ENCODE measurements around the gene IPCEF1.

Gene IPCEF1

DNA sequence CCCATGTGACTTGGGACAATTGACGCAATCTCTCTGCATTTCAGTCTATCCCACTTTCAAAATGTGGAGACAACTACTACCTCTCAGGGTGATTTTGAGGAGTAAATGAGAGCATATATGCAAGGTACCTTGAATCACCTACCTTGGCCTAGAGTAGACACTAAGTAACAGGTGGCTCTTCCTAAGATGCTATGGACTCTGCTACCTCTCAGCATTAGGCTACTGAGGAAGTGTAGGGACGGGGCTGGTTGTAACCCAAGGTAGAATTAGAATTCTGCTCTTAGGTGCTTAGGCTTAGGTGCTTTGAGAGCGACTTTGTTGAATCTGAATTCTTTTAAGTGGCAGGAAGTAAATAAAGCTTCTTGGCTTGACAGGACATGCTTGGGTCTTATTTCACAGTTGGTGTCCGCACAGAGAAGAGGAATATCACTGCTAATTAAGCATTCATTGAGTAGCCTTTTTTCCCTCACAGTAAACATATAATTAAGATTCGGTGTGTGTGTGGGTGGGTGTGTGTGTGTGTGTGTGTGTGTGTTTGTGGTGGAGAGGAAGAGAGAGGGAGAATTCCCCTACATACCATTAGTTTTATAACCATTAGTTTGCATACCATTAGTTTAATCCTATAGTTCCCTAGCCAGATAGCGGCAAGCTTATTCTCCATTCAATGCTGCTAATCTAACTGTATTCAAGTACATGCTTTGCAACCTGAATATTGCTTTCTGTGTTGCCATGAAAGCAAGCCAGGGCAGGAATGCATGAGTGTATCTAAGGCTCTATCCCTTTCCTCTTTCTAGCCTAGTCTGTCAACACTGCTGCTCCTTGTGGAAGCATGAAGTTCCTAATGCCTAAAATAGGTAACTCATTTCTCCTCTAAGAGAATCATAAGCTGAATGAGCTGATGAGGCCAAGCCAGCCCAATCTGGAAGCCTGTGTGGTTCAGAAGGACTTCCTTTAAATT is 112.5 kb downstream of the IPCEF1 start:
- DNase-seq = no peak

DNA sequence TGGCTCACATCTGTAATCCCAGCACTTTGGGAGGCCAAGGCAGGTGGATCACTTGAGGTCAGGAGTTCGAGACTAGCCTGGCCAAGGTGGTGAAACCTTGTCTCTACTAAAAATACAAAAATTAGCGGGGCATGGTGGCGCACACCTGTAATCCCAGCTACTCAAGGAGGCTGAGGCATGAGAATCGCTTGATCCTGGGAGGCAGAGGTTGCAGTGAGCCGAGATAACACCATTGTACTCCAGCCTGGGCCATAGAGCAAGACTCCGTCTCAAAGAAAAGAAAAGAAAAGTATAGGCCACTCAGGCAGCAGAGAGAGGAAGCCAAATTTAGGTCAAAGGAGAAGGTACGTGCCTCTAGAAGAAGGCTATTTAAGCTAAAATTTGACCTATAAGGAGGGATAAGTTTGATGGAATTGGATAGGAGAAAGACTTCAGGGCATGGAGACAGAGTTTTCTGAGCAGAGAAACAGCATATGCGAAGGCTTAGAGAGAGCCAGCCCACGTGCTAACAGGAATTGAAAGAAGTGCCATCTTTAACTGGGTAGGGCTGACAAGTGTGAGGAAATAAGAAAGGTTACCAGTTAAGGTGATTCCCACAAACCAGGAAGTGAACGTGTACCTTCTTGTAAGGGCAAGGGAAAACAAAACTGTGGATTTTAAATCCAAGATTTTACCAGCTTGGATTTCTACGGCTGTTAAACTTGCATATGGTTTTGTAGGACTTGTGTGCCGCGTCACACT is 113.8 kb downstream of the IPCEF1 start:
- no peak for DNase-seq

DNA sequence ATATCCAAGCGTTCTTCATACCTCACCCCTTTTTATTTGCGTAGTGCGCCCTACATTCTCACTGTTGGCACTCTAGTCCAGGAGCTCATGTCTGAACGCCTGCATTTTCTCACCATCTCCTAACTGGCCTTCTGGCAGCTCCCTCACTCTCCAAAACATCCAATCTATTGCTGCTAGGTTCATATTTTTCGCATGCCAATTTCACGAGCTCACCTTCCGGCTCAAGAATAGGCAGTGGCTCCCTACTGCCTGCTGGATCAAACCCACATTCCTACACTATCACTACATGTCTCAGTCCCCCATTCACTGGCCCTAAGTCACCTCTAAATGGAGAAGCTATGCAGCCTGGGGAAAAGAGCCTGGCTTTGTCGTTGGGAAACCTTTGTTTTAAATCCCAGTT is 115.0 kb downstream of the IPCEF1 start:
- peak in 1 of 3 donors; percentile 20 for DNase-seq

DNA sequence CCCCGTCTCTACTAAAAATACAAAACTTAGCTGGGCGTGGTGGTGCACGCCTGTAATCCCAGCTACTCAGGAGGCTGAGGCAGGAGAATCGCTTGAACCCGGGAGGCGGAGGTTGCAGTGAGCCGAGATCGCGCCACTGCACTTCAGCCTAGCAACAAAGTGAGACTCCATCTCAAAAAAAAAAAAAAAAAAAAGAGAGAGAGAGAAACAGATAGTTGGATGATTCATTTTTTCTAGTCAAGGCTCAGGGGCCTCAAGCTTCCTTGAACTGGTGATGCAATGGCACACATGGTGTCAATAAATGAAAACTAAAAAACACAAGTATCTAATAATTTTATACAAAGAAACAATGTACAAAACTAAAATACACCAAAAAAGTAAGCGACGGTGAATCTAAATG is 115.5 kb downstream of the IPCEF1 start:
- DNase-seq = peak; percentile 37 to 71 (median 54)

DNA sequence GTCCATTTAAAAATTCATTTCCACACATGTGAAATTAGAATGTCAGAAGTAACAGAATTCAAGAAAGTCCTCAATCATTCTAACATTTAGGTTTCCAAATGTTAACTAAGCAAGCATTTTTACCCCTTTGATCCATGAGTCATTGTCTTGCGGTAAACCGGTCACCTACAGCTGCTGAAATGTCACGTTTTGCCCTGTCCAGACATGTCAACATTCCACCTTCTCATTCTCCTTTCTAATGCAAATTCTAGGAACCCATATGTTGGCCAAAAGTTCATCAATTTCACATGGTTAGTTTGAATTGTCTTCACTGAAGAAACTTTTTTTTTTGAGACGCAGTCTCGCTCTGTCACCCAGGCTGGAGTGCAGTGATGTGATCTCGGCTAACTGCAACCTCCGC is 117.2 kb downstream of the IPCEF1 start:
- peak in 2 of 3 donors; percentile 17 to 38 for DNase-seq

DNA sequence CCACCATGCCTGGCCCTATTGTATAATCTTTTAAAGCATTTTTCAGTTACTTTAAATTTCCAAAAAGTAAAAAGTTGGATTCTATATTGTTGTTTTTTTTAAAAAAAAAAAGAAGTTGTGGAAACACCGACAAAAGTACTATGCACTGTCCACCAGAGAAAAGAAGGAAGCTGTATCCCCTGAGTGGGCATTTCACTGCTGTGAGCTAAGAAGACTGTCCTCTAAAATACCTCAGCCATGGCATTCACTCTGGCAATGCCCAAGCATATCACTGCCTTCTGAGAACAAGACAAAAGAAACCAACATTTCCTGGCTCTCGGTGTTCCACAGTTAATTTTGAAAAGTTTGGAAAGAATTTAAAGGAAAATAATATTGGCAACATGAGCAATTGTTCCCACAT is 117.8 kb downstream of the IPCEF1 start:
- DNase-seq = peak; percentile 44 to 60 (median 57)

DNA sequence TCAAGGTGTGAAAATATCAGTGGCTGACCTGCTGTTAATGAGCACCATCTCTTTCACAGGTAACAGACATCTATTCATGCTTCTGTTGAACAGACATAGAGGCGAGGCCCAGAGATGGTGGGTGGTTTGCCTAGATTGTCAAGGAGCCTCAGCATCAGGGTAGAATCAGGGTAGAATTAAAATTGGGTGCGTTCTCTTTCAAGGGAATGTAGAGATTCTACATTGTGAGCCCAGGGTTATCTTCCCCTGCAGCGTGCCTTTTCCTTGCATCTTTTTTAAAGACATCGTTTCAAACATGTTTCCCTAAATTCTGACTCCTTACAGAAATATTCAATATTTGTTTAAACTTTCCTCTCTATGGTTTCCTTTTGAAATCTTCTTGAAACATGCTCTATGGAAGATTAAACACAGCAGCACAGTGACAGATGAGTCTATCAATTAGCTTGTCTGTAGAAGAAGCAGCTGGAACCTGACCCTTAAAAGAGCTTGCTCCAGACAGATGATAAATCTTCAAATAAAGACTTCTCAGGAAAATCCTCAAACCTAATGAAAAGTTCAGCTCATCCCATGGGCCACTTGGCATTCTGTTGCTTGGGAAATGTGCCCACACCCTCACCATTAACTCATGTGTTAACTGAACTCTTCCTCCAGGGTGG is 119.8 kb downstream of the IPCEF1 start:
- no peak for DNase-seq

DNA sequence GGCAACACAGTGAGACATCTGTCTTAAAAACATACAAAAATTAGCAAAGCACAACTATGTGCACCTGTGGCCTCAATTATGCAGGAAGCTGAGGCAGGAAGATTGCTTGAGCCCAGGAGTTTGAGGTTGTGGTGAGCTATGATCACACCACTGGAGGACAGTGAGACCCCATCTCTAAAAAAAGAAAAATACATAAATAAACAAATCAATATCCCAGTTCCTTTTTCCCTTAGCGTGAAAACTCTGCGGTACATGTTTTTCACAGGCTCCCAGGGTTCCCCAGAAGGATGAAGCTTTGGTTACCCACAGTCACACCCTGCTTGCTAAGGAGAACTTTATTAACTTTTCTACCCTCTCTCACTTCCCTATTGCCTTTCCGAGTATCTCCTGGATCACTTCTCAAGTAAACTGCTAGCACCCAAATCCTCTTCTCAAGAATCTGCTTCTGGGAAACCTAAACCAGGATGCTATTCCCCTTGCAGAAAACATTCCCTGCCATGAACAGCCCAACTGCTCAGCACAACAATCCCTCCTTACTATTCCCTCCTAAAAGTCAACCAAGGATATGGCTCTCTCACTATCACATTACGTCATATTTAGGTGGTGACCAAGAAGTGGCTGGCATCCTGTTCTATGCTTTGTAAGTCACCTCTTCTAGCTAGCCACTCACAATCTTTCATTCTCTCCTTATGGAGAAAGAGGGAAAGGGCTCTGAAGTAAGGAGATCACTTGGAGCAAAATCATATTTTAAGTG is 122.4 kb downstream of the IPCEF1 start:
- DNase-seq = peak; percentile 38 to 58 (median 53)

DNA sequence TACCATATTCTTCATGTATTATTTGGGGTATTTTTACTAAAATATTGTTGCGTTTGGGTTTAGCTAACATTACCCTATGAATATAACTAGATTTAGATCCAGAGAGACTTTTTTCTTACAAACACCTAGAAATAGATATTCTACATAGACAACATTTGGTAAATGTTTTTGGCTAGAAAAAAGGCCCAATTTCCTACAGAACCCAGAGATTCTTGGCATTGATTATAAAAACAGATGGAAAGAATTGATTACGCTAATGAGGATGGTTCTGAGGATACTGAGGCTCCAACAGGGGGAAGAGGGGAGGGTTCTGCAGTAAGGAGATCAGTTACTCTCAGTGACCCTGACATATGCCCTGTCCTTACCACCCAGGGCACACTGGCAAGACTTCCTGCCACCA is 123.2 kb downstream of the IPCEF1 start:
- DNase-seq = no peak

DNA sequence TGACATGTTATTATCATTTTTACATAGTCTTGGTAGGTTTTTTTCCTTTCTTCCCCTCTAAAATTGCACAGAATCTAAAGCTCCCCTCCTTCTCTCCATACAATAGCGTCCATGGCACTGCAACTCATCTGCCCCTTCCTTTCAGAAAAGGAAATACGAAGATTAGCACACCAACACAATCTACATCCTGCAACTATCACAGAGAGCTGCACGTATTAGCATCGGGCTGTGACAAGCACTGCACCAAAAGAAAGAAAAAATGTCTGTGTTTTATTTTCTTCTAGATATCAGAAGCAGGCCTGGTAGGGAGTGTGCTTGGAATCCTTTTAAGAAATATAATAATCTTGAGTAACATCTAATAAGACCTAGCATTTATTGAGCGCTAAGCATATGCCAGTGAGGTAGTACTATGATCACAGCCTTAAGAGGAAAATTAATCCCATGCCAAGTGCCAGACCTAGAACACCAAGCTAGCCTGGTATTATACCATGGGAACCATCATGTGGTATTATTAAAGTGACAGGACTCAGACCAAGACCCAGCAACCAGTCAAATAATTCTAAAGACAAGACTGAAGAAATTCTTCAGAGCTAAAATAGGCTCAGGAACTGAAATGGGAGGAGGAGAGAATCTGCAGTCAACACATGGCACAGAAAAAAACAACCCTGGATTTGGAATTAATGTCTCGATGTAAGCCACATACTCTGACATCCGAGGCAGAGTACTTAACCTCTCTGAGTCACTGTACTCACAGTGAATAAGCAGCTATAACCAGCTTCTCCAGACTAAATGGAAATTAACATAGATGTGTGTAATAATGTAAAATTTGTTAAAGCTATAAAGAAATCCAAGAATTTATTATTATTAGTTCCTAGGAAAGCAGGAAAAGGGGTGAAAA is 124.3 kb downstream of the IPCEF1 start:
- DNase-seq = peak in 2 of 3 donors; percentile 31 to 45

DNA sequence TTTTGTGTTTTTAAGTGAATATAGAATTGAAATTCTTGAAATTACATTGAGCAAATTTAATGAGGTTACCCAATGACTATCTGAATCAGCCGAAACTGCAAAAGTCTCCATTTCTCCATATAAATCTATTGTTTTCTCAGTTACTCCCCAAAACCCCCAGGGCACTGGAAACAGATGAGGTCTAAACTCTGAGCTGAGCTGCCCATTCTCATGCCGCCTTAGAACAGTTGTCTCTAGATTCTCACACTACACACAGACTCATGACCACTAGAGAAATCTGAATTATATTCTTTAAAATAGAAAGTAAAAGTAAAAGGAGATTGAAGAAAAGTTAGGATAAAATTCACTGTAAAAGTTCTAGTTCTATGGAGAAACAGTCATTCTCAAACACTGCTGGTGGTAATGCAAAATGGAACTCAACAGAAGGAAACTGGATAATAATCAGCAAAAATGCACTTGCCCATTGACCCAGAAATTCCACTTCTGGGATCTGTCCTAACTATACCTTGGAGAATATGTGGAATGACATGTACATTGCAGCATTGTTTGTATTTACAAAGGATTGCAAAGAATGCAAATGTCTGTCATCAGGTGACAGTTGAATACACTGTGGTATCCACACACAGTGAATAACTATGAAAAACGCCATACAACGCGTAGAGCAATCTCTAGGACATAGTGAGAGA is 125.5 kb downstream of the IPCEF1 start:
- DNase-seq = peak in 1 of 3 donors; percentile 19

DNA sequence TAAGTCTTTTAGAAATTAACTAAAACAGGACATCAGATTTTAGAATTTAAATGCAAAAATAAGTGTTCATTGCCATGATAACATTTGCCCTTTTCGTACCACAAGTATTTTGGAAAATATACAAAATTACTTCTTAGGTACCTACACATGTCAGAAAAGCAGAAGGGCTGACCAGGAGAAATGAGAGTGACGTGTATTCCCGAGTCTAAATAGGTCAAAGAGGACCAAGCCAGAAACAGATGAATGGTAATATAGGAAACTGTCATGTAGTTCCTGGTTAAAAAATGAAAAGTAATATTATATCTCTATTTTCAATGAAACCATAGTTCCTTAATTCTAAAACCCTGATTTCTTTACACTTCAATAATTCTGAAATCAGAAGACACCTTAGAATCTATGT is 126.2 kb downstream of the IPCEF1 start:
- peak in 2 of 3 donors; percentile 19 to 33 for DNase-seq

DNA sequence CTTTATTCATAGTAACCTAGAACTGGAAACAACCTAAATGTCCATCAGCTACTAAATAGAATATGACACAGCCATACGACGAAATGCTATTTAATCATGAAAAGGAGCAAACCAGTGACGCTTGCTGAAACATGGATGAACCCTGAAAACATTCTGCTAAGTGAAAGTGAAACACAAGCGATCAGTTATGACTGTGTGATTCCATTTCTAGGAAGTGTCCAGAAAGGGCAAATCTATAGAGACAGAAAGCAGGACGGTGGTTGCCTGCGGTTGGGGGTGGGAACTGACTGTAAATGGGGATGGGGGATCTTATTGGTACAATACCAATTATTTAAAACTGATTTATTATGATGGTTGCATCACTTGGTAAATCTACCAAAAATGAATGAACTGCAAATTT is 126.8 kb downstream of the IPCEF1 start:
- peak; percentile 40 to 80 (median 45) for DNase-seq

DNA sequence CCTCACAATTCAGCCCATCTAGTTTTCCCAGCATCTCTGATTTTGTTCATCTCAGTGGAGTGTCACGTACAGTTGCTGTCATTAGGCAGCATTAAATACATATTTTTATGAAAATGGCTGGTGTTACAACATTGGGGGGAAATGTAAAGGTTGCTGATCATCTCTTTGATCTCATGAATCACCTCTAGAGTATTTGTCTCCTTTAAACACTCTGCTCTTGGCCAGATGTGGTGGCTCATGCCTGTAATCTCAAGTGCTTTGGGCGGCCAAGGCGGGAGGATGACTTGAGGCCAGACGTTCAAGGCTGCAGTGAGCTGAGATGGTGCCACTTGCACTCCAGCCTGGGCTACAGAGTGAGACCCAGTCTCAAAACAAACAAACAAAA is 128.1 kb downstream of the IPCEF1 start:
- no peak for DNase-seq

DNA sequence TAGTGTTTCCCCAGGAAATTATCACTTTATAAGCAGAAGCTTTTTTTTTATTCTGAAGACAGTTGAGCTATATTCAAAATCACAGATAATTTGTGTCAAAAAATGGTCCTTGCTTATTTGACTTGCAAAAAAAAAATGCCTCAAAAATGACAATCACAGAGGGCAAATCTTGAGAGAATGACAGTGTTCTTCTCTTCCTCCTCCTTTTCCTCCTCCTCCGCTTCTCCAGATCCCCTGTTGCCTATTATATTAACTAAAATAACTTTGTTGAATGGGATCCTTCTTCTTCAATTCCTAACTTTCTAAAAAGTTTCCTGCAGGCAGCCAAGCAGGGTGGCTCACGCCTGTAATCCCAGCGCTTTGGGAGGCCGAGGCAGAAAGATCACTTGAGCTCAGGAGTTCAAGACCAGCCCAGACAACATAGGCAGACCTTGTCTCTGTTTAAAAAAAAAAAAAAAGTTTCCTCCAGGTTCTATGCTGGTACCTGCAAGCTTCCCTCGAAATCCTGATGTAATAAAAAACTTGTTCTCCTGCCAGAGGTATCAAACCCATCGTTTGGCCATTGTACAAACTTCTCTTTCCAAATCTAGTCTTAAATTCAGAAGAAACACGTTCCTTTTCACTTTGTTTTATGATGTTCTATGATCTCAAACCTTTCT is 128.6 kb downstream of the IPCEF1 start:
- no peak for DNase-seq

DNA sequence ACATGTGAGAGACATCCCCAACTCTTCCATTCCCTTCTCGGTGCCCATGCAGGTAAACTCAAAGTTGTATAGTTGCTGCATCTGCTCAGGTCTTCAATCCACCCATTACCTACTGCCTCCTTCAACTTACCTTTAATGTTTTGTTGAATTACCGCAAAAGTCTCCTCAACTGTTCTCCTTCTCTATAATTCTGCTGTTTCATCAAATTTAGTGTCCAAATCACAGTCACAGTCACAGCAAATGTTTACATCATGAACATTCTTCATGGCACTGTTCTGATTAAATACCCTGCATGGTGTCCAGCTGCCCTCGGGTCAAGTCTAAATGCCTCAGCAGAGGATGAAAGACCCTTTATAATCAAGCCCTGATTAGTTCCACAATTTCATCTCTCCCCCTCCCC is 130.1 kb downstream of the IPCEF1 start:
- no peak for DNase-seq

DNA sequence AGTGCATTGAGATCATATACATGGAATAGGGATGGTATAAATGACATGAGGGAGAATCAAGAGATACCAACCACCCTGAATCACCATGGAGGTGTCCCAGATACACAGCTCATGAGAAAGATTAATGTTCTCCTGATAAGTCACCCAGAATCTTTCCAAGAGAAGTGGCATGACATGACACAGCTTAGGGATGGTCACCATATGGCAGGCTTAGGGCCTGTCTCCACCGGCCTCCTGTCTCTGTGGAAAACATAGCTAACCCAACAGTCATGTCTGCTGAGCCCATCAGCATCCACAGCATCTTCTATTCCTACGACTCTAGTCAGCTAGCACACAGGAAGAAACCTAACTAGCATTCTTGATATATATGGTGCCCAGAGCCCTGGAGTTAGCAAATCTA is 133.3 kb downstream of the IPCEF1 start:
- no peak for DNase-seq

DNA sequence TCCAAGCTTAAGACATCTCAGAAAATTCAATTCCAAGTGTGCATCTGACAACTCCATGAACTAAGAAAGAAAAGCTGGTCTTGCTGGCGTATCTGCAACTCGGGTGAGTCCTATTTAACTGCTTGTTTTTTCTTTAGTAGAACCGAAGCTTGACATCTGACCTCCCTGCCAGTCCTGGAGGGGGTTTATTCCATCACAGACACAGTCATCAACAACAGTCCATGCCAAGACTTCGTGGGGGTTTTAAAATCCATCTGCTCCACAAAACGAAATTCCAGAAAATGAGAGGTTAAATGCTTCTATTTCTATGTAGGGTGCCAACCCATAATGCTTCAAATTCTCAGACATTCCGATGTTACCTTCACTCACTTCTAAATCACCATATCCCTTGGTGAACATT is 133.9 kb downstream of the IPCEF1 start:
- DNase-seq = no peak

DNA sequence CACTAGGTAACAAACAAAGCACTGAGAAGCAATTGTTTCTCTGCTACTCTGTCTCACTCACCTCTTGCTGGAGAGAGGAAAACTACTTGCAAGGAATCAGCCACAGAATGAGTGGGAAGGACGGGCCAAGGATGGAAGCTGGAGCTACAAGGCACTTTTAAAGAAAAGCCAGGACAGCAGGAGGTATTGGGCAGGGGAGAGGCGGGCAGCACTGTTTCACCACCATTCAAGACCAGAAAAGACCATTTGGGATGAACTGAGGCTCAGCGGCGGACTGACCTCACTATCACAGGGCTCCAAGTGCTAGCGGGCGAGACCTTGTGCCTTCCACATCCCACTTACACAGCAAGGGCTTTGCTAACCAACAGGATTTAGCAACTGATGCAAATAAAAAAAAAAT is 137.4 kb downstream of the IPCEF1 start:
- DNase-seq = no peak

DNA sequence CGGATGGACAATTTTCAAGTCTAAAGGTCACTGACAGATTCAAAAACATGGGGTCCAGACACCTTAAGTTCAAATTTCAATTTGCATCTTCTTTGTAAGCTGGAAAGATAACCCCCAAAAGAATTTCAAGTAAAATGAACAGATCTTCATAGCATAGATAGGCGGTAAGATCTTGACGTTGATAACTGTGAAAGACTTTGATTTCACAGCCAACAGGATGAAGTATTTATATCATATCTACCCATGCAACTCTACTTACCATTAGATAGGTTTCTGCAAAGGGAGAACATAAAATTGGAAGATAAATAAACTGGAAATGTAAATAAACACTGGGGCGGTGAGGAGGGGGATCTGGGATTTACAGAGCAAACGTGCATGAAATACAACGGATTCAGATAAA is 137.8 kb downstream of the IPCEF1 start:
- no peak for DNase-seq
